ENCODE data around the gene ZBTB40. TPM values are rescaled to one million over a fixed set of nuclear protein-coding genes. Genes with fewer than 3 reads are reported as not detected.

ZBTB40 gene
- total and polyA plus RNA-seq, 2 of the 13 experiments (the other 11 are each of a cell fraction or from before 2014, with no cell fraction given), result 8.8 to 16.5 TPM

GRCh38 chr1:22512873-22513272, 61.2 kb downstream of the ZBTB40 start (continued):
- TF ChIP-seq RORA (CRISPR knock-in tag; IDR thresholded peaks at IDR 0.05) (no peak), ZFP41 (CRISPR knock-in tag; IDR thresholded peaks at IDR 0.05; ENCODE audit: borderline replicate concordance) (no peak), FIP1L1 (IDR thresholded peaks at IDR 0.05; ENCODE audit: borderline replicate concordance, insufficient read depth, low read depth, low read length) (no peak), THAP7 (CRISPR knock-in tag; IDR thresholded peaks at IDR 0.05) (no peak), YY1 (IDR thresholded peaks at IDR 0.05; ENCODE audit: insufficient read depth, insufficient replicate concordance, low read depth, low read length) (no peak)
- TF ChIP-seq, protein P1, sequence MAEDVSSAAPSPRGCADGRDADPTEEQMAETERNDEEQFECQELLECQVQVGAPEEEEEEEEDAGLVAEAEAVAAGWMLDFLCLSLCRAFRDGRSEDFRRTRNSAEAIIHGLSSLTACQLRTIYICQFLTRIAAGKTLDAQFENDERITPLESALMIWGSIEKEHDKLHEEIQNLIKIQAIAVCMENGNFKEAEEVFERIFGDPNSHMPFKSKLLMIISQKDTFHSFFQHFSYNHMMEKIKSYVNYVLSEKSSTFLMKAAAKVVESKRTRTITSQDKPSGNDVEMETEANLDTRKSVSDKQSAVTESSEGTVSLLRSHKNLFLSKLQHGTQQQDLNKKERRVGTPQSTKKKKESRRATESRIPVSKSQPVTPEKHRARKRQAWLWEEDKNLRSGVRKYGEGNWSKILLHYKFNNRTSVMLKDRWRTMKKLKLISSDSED (CRISPR knock-in tag; IDR thresholded peaks at IDR 0.05), result no peak

GRCh38 chr1:22516906-22517571, 65.4 kb downstream of the ZBTB40 start:
- Histone ChIP-seq H3K4me2 (ENCODE audit: low read depth, low read length) (no peak overlapping the region), H3K27me3 (ENCODE audit: control insufficient read depth in 1 of 2, insufficient read depth in 2 of 2, low read length in 2 of 2) (no peaks in the 10 kb centered on the region), H3K27ac (ENCODE audit: extremely low read length, insufficient read depth, low read length) (no peak overlapping the region), H3K4me3 (replicated peaks in 1 of 3; ENCODE audit: insufficient read depth in 1 of 3, low read depth in 2 of 3, low read length in 3 of 3) (no peak overlapping the region), H3K36me3 (replicated peaks in 1 of 2; ENCODE audit: control insufficient read depth in 1 of 2, insufficient read depth in 2 of 2, low read length in 2 of 2) (peaks cover 23 to 77% of the 10 kb centered on the region in 2 experiments), H3K79me2 (ENCODE audit: insufficient read depth, low read length) (no peaks in the 10 kb centered on the region), H3K9ac (ENCODE audit: insufficient read depth, low read depth, low read length) (no peak overlapping the region), H4K20me1 (ENCODE audit: insufficient read depth, low read length) (no peaks in the 10 kb centered on the region), H2AFZ (ENCODE audit: low read length) (no peak overlapping the region), H3K9me3 (ENCODE audit: low read length) (no peaks in the 10 kb centered on the region), H3K4me1 (ENCODE audit: insufficient read depth, low read length) (no peaks in the 10 kb centered on the region)
- FAIRE-seq (no peak), DNase-seq (ENCODE audit: low spot score) (no peak), ATAC-seq (no peak)
- intact Hi-C loops (cut with micrococcal nuclease; ENCODE audit: unreplicated experiment) (no loop called here), in situ Hi-C loops (cut with HindIII; ENCODE audit: extremely low pct_ligation_motif_present, low pct_unique_long_range_greater_than_20kb) (no loop called here)
- ChIA-PET POLR2A (no interaction called here), CTCF (ENCODE audit: low intra/inter-chr PET ratio, low total read pairs) (no interaction called here)
- 97% methylated on average over 12 of the region's 16 CpGs for whole genome bisulfite sequencing (ENCODE audit: low lambda C conversion rate)
- no TSS peak for BruUV-seq (replicated peaks)
- TF ChIP-seq LRRFIP1 (CRISPR knock-in tag; conservative IDR thresholded peaks at IDR 0.05) (no peak), TBP (CRISPR knock-in tag; IDR thresholded peaks at IDR 0.05) (no peak), ZNF274 (CRISPR knock-in tag; IDR thresholded peaks at IDR 0.05) (no peak), MLLT10 (CRISPR knock-in tag; IDR thresholded peaks at IDR 0.05) (no peak), ZNF552 (CRISPR knock-in tag; IDR thresholded peaks at IDR 0.05; ENCODE audit: borderline replicate concordance) (no peak), ZNF709 (CRISPR knock-in tag; IDR thresholded peaks at IDR 0.05) (no peak), ZBTB1 (CRISPR knock-in tag; IDR thresholded peaks at IDR 0.05; ENCODE audit: borderline replicate concordance) (no peak), ZNF292 (CRISPR knock-in tag; IDR thresholded peaks at IDR 0.05; ENCODE audit: borderline replicate concordance, low read depth) (no peak), TBL1XR1 (IDR thresholded peaks at IDR 0.05; ENCODE audit: borderline replicate concordance, low read length, partially characterized antibody) (no peak), GLI4 (CRISPR knock-in tag; IDR thresholded peaks at IDR 0.05; ENCODE audit: borderline replicate concordance) (no peak), NR2F6 (IDR thresholded peaks at IDR 0.05) (no peak), NR2F6 (CRISPR knock-in tag; IDR thresholded peaks at IDR 0.05) (no peak)
- TF ChIP-seq, protein P2, sequence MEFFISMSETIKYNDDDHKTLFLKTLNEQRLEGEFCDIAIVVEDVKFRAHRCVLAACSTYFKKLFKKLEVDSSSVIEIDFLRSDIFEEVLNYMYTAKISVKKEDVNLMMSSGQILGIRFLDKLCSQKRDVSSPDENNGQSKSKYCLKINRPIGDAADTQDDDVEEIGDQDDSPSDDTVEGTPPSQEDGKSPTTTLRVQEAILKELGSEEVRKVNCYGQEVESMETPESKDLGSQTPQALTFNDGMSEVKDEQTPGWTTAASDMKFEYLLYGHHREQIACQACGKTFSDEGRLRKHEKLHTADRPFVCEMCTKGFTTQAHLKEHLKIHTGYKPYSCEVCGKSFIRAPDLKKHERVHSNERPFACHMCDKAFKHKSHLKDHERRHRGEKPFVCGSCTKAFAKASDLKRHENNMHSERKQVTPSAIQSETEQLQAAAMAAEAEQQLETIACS (CRISPR knock-in tag; IDR thresholded peaks at IDR 0.05), result no peak

All from HepG2 (cell line).